T-helper 17 cell (primary cell): ENCODE data around the gene EPB41L4B. TPM values are rescaled to one million over a fixed set of nuclear protein-coding genes. Genes with fewer than 3 reads are reported as not detected.
"Not testable (repeated sequence)": the region's sequence is repeated elsewhere in the genome, so short reads cannot be mapped to it uniquely, and the experiment has no call there.

ENCODE experiments used
- ATAC-seq: fragments of 150-1000 bp; cut with Tn5 transposase; 2 replicates; pipeline ENCODE4 v1.10.0; 2021; ENCODE audit warnings: mild to moderate bottlenecking, moderate library complexity
- DNase-seq, 3 donors: peaks; one replicate each; pipeline versions ENCODE4 v3.0.0 to v3.0.0-alpha.2; 2020 to 2021
- H3K9me3 ChIP-seq: one replicate; pipeline ENCODE4 v1.7.0; 2013; ENCODE audit warnings: low read length, mild to moderate bottlenecking; ENCODE audit not compliant: control insufficient read depth, poor library complexity, severe bottlenecking
- H3K27ac Mint-ChIP-seq: one replicate; pipeline ENCODE4 v1.8.0; 2022; ENCODE audit warnings: mild to moderate bottlenecking, moderate library complexity, mixed read lengths
- H3K27me3 Mint-ChIP-seq: one replicate; pipeline ENCODE4 v1.8.0; 2022; ENCODE audit warnings: mixed read lengths
- H3K36me3 Mint-ChIP-seq: one replicate; pipeline ENCODE4 v1.8.0; 2022; ENCODE audit warnings: low read depth, mixed read lengths
- H3K4me1 Mint-ChIP-seq: one replicate; pipeline ENCODE4 v1.8.0; 2022; ENCODE audit warnings: mild to moderate bottlenecking, mixed read lengths
- H3K4me3 Mint-ChIP-seq: one replicate; pipeline ENCODE4 v1.8.0; 2022; ENCODE audit warnings: mild to moderate bottlenecking, moderate library complexity, mixed read lengths
- total RNA-seq, 4 donors: library from RNA in 2 of 4; stranded (reverse) in 2 of 4; gene quantifications; one replicate each; pipeline ENCODE4 v1.2.3 and lab custom pipeline; 2022 to 2026

The EPB41L4B gene
- total RNA-seq, 2 donors from 2014 or later = not detected

DNA sequence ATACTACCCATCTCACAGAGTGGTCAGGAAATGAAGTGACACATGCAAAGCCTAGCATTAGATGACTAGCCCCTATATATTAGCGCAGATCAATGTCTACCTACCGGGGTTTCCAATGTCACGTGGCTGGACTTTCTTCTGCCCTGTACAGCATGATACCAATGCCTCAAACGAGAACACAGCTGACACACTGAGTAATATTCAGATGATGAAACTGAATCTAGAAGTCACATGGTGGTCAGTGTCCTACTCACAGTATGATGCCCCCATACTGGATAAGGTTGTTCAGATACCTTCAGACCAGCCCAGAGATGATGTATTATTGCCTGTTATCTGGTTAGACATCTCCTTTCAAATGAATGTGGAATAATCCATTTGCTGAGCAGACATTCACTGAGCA, 82.7 kb downstream of the EPB41L4B start:
- Mint-ChIP-seq H3K4me1 (no peaks in the 10 kb centered on the region), H3K27me3 (peaks cover 57% of the 10 kb centered on the region), H3K36me3 (no peaks in the 10 kb centered on the region), H3K27ac (no peak overlapping the region), H3K4me3 (no peak overlapping the region)
- ATAC-seq = no peak
- no peak for DNase-seq
- H3K9me3 ChIP-seq = no peaks in the 10 kb centered on the region

DNA sequence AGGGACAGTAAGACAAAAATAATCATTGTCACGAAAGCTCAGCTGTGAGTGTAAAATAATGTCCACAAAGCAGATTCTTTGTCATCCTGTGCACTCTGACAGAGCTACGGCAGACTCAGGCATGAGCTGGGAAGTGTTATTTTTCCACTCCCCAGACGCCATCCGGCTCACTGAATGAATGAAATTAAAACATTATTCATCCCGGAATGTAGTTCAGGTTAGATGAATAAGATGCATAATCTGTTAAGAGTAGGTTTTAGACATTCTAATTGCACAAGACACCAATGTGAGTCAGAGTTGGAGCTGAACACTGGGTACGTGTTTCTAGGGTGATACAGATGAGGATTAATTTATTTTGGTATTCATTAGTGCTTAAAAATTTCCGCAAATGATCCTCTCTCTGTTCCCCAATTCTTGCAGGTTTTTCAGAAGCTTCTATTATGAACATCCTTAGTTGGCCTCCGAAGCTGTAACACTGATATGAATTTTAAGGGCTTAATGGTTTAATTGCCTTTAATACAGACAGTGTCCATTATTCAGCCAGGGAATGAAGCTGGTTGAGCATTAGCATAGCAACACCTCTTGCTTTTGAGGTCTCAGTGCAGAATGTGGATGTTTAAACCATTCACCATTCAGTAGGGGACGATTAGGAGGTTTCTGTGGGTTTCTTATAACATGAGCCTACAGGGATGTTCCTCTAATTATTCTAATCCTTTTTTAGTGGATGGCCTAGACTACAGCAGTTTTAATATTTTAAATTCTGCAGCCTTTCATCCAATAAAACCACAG, 88.2 kb downstream of the EPB41L4B start:
- Mint-ChIP-seq H3K27me3 (peaks cover 55% of the 10 kb centered on the region), H3K4me1 (no peaks in the 10 kb centered on the region), H3K36me3 (no peaks in the 10 kb centered on the region), H3K4me3 (no peak overlapping the region), H3K27ac (no peak overlapping the region)
- DNase-seq = no peak
- ATAC-seq = no peak
- no peaks in the 10 kb centered on the region for H3K9me3 ChIP-seq

GRCh38 chr9:109231593-109231992, 89.3 kb downstream of the EPB41L4B start:
- ATAC-seq = no peak
- H3K27ac Mint-ChIP-seq = no peak overlapping the region

GRCh38 chr9:109230277-109230676, 90.6 kb downstream of the EPB41L4B start:
- ATAC-seq (no peak), DNase-seq (no peak)
- Mint-ChIP-seq H3K36me3 (no peaks in the 10 kb centered on the region), H3K4me1 (no peaks in the 10 kb centered on the region), H3K27me3 (peaks cover 40% of the 10 kb centered on the region), H3K4me3 (no peak overlapping the region), H3K27ac (no peak overlapping the region)
- H3K9me3 ChIP-seq = no peaks in the 10 kb centered on the region

More at GRCh38 chr9:109231593-109231992, 89.3 kb downstream of the EPB41L4B start:
- H3K4me1 Mint-ChIP-seq = no peaks in the 10 kb centered on the region
- no peaks in the 10 kb centered on the region for H3K9me3 ChIP-seq
- H3K27me3 Mint-ChIP-seq = peaks cover 50% of the 10 kb centered on the region
- no peaks in the 10 kb centered on the region for H3K36me3 Mint-ChIP-seq
- no peak for DNase-seq
- H3K4me3 Mint-ChIP-seq = no peak overlapping the region

DNA sequence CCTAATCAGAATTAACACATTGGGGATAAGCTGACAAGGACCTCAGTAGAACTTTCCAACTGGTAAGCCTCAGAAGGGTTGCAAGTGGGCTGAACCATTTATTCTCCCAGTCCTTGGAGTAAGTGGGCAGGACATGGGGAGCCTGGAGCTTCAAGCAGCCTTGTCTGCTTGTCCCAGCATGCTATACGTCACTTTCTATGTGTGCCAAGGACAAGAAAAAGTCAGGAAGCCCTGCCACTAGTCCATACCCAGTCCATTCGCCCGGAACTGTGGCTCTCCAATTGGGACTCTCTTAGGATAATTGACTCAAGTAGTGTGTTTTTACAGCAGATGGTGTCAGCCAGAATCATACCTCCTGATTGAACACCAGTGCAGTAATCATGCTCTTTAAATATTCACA, 91.2 kb downstream of the EPB41L4B start:
- Mint-ChIP-seq H3K27ac (no peak overlapping the region), H3K27me3 (peaks cover 42% of the 10 kb centered on the region), H3K4me1 (no peaks in the 10 kb centered on the region), H3K4me3 (no peak overlapping the region), H3K36me3 (no peaks in the 10 kb centered on the region)
- ATAC-seq (no peak), DNase-seq (no peak)
- H3K9me3 ChIP-seq = no peaks in the 10 kb centered on the region

DNA sequence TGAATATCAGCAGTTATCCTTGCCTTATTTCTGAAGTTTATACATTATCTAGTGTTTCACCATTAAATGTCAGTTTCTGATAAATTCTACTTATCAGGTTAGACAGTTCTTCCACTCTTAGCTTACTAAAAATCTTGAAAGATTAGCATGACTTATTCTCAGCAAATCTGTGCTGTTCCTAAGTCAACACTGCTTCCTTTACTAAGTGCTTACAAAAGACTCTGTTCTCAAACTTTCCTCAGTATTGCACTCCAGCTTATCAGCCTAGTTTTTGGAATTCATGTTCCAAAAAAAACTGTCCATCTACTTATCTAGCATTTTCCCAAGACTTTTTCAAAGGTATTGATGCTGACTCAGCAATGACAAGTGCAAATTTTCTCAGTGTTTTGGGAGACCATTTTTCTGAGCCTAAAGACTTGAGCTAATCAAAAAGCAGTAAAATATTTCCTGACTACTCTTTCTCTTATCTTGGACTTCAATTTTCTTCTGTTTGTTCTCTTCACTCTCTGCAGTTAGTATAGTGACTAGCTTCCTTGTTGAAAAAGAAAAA, 92.7 kb downstream of the EPB41L4B start:
- H3K4me3 Mint-ChIP-seq = no peak overlapping the region
- ATAC-seq = no peak
- no peak for DNase-seq
- H3K27ac Mint-ChIP-seq = no peak overlapping the region
- H3K9me3 ChIP-seq = no peaks in the 10 kb centered on the region
- H3K36me3 Mint-ChIP-seq = no peaks in the 10 kb centered on the region
- no peaks in the 10 kb centered on the region for H3K4me1 Mint-ChIP-seq
- H3K27me3 Mint-ChIP-seq = peaks cover 35% of the 10 kb centered on the region

GRCh38 chr9:109225629-109226028, 95.2 kb downstream of the EPB41L4B start:
- no peak for ATAC-seq
- H3K27me3 Mint-ChIP-seq = peaks cover 38% of the 10 kb centered on the region
- H3K4me3 Mint-ChIP-seq = no peak overlapping the region
- H3K4me1 Mint-ChIP-seq = no peaks in the 10 kb centered on the region
- DNase-seq = no peak
- no peak overlapping the region for H3K27ac Mint-ChIP-seq
- no peaks in the 10 kb centered on the region for H3K9me3 ChIP-seq
- H3K36me3 Mint-ChIP-seq = no peaks in the 10 kb centered on the region

- H3K27ac Mint-ChIP-seq = no peak overlapping the region
- no peaks in the 10 kb centered on the region for H3K9me3 ChIP-seq
- ATAC-seq = no peak
- no peaks in the 10 kb centered on the region for H3K4me1 Mint-ChIP-seq
- no peaks in the 10 kb centered on the region for H3K36me3 Mint-ChIP-seq
- peaks cover 43% of the 10 kb centered on the region for H3K27me3 Mint-ChIP-seq
- no peak for DNase-seq
- no peak overlapping the region for H3K4me3 Mint-ChIP-seq
Measured at GRCh38 chr9:109224751-109225150, 96.1 kb downstream of the EPB41L4B start.

DNA sequence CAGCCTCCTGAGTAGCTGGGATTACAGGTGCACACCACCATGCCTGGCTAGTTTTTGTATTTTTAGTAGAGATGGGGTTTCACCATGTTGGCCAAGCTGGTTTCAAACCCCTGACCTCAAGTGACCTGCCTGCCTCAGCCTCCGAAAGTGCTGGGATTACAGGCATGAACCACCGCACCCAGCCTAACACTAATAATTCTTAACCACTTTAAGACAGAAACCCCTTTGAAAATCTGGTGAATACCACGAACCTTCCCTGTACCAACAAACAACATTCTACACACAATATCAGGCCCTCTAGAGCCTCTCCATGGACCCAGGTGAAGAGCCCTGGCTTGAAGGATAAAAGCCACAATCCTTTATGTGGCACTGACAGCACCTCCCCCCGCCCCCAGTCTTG, 102.6 kb downstream of the EPB41L4B start:
- H3K9me3 ChIP-seq, H3K4me1 Mint-ChIP-seq, H3K4me3 Mint-ChIP-seq, H3K27ac Mint-ChIP-seq, H3K36me3 Mint-ChIP-seq, ATAC-seq, DNase-seq: not testable (repeated sequence)
- peaks cover 43% of the 10 kb centered on the region for H3K27me3 Mint-ChIP-seq

DNA sequence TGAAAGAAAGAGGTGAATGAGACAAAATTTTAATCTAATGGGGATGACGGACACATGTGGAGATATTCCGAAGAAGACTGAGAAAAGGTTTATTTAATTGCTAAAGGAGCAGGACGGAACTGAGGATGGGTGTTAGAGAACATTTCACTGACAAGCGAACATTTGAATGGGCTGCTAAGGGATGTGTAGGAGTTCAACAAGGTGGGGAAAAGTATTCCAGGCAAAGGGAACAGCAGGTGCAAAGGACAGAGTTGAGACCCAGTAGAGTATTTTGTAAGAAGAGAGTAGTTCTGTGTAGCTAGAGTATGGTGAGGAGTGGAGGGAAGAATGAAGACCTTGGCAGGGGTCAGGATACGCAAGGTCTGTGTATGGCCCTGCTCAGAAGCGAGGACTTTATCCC, 106.4 kb downstream of the EPB41L4B start:
- Mint-ChIP-seq H3K4me3 (no peak overlapping the region), H3K27ac (no peak overlapping the region), H3K36me3 (peaks cover 3% of the 10 kb centered on the region), H3K4me1 (no peaks in the 10 kb centered on the region), H3K27me3 (peaks cover 49% of the 10 kb centered on the region)
- H3K9me3 ChIP-seq = no peaks in the 10 kb centered on the region
- no peak for DNase-seq
- ATAC-seq = no peak

DNA sequence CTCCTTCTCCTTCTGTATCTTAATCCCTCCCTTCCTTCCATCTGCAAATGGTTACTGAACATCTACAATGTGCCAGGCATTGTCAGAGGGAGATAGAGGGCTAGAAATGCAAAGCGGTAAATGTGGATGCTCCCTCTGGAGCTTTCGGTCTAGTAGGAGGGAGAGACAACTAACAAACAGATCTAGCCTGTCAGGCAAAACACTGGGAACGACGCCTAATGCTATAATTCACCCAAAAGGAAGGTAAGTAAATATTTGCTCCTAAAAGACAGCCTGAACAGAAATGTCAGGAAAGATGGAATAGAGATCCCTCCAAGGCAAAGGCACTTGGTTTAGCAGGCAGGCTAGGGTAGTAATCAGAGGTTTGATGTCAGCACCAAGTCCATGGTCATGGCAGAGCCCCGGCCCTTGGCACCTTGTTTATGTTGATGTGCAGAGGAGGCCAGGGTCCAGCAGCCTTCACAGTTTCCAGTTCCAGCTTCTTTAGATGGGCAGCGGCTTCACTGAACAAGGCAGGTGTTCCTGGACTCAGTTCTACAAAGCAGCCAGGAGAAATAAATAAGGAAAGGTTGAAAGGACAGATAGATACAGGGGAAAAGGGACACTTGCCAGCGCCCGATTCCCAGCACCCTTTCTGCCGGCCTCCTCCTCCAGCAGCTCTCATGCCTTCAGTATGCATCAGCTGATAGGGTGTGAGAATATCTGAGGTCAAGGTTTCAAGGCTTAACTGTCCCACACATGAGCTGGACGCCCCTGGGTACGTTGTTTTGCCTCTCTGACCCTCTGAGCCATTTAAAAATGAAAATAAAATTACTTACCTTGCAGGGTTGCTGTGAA, 107.4 kb downstream of the EPB41L4B start:
- no peak overlapping the region for H3K27ac Mint-ChIP-seq
- H3K9me3 ChIP-seq = no peaks in the 10 kb centered on the region
- peaks cover 50% of the 10 kb centered on the region for H3K27me3 Mint-ChIP-seq
- H3K36me3 Mint-ChIP-seq = peaks cover 3% of the 10 kb centered on the region
- H3K4me3 Mint-ChIP-seq = no peak overlapping the region
- no peak for DNase-seq
- H3K4me1 Mint-ChIP-seq = no peaks in the 10 kb centered on the region
- no peak for ATAC-seq

GRCh38 chr9:109212768-109213167, 108.1 kb downstream of the EPB41L4B start:
- Mint-ChIP-seq H3K36me3 (peaks cover 3% of the 10 kb centered on the region), H3K4me1 (no peaks in the 10 kb centered on the region), H3K27me3 (peaks cover 48% of the 10 kb centered on the region), H3K4me3 (no peak overlapping the region), H3K27ac (no peak overlapping the region)
- DNase-seq (no peak), ATAC-seq (no peak)
- H3K9me3 ChIP-seq = no peaks in the 10 kb centered on the region

DNA sequence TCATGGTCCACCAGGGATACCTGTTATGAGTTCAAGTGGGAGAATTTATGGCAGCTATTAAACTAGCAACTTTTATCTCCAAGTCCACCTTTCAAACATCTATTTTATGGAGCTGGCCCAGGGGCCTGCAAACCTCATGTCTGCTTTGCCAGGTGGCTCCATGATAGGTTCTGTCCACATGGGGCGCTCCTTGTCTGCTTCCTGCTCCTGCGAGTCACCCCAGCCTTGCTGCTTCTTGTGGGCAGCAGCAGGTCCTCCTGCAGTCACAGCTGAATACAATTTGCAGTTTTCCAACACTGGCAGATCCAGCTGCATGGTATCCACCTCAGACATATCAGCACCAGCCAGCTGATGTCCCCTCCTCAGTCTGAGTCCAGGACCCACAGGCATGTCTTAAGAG, 114.2 kb downstream of the EPB41L4B start:
- DNase-seq = no peak
- no peaks in the 10 kb centered on the region for H3K9me3 ChIP-seq
- H3K36me3 Mint-ChIP-seq = no peaks in the 10 kb centered on the region
- H3K27ac Mint-ChIP-seq = no peak overlapping the region
- H3K27me3 Mint-ChIP-seq = peaks cover 31% of the 10 kb centered on the region
- H3K4me3 Mint-ChIP-seq = no peak overlapping the region
- no peak for ATAC-seq
- H3K4me1 Mint-ChIP-seq = peaks cover 2% of the 10 kb centered on the region
